HL-60 (cell line): ENCODE measurements around the gene SHISA6.

ENCODE experiments used
- CTCF ChIP-seq: IDR thresholded peaks from one replicate; pipeline ENCODE4 v1.5.1; 2011; ENCODE audit warnings: low read length, control low read depth, inconsistent platforms; ENCODE audit not compliant: insufficient read depth
- POLR2AphosphoS5 ChIP-seq: IDR thresholded peaks from 2 replicates; pipeline ENCODE4 v1.6.1; 2012; ENCODE audit warnings: low read depth
- REST ChIP-seq: IDR thresholded peaks from 2 replicates; pipeline ENCODE4 v1.6.1; 2012; ENCODE audit warnings: low read depth; ENCODE audit not compliant: insufficient replicate concordance

- TF ChIP-seq CTCF: no peak
- TF ChIP-seq REST: no peak
- TF ChIP-seq POLR2AphosphoS5: no peak
Observed at GRCh38 chr17:11488407-11488806, 247.4 kb downstream of the SHISA6 start.
